ENCODE results near the gene PPCDC.

The PPCDC gene

DNA sequence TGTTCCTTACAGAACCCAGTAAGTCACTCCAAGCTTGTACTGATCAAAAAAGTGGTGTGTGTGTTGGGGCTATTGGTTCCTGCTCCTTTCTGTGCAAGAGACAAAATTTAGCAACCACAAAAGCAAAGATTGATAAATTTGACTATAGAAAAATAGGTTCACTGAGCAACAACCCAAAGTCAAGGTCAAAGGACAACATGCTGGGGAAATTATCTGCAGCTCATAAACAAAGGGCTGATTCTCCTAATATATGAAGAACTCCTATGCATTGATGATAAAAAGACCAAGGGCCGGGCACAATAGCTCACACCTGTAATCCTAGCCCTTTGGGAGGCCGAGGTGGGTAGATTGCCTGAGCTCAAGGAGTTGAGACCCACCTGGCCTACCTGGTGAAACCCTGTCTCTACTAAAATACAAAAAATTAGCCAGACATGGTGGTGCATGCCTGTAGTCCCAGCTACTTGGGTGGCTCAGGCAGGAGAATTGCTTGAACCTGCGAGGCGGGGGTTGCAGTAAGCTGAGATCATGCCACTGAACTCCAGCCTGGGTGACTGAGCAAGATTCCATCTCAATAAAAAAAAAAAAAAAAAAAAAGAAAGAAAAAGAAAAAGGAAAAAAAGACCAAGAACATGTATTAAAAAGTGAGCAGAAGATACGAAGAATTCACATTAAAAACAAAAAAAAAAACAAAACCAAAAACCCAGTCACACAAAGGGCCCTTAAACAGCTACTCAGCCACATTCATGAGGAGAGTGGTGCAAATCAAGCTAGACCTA lies 29.8 kb downstream of the PPCDC start:
- H3K4me2 ChIP-seq (ENCODE audit: insufficient read depth, low read length): no peak overlapping the region
- H4K20me1 ChIP-seq (ENCODE audit: insufficient read depth, low read length): no peaks in the 10 kb centered on the region
- no peak overlapping the region for H3K4me3 ChIP-seq (ENCODE audit: low read depth in 1 of 2, low read length in 2 of 2)
- H3K9me3 ChIP-seq (ENCODE audit: insufficient read depth, low read length, severe bottlenecking): no peaks in the 10 kb centered on the region
- no peak overlapping the region for H3K27ac ChIP-seq (ENCODE audit: low read length)
- DNase-seq: no peak
- no peaks in the 10 kb centered on the region for H3K27me3 ChIP-seq (ENCODE audit: insufficient read depth, low read length, poor library complexity)
- H3K9ac ChIP-seq (ENCODE audit: low read depth, low read length): no peak overlapping the region
- H3K79me2 ChIP-seq (ENCODE audit: insufficient read depth, low read length): no peaks in the 10 kb centered on the region
- no peak for TF ChIP-seq CTCF (IDR thresholded peaks at IDR 0.05; ENCODE audit: borderline replicate concordance, extremely low read depth, low read length, poor library complexity, severe bottlenecking)
- no peak for TF ChIP-seq EZH2 (IDR thresholded peaks at IDR 0.05; ENCODE audit: borderline replicate concordance, low read depth, low read length, severe bottlenecking)
- no peak overlapping the region for H2AFZ ChIP-seq (ENCODE audit: low read depth, low read length)
- no peaks in the 10 kb centered on the region for H3K4me1 ChIP-seq (ENCODE audit: insufficient read depth, low read length)
- no peak for ATAC-seq (ENCODE audit: insufficient read depth, low read depth)
- H3K36me3 ChIP-seq (ENCODE audit: insufficient read depth, low read length): peaks cover 6% of the 10 kb centered on the region

DNA sequence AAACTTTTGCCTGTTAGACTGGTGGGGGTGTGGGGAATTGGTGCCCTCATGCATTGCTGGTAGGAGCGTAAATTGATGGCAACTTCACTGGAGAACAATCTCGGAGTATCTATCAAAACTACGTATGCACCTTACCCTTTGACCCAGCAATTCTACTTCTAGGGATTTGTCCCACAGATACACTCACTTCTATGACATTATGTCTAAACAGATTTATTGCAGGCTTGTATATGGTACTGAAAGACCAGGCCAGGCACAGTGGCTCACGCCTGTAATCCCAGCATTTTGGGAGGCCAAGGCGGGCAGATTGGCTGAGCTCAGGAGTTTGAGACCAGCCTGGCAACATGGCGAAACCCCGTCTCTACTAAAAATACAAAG lies 30.3 kb downstream of the PPCDC start:
- H3K9me3 ChIP-seq (ENCODE audit: insufficient read depth, low read length, severe bottlenecking): no peaks in the 10 kb centered on the region
- TF ChIP-seq EZH2 (IDR thresholded peaks at IDR 0.05; ENCODE audit: borderline replicate concordance, low read depth, low read length, severe bottlenecking): no peak
- TF ChIP-seq CTCF (IDR thresholded peaks at IDR 0.05; ENCODE audit: borderline replicate concordance, extremely low read depth, low read length, poor library complexity, severe bottlenecking): no peak
- H3K27me3 ChIP-seq (ENCODE audit: insufficient read depth, low read length, poor library complexity): no peaks in the 10 kb centered on the region
- H3K4me3 ChIP-seq (ENCODE audit: low read depth in 1 of 2, low read length in 2 of 2): no peak overlapping the region
- DNase-seq (no peak), ATAC-seq (ENCODE audit: insufficient read depth, low read depth) (no peak)
- H3K4me2 ChIP-seq (ENCODE audit: insufficient read depth, low read length): no peak overlapping the region
- H3K9ac ChIP-seq (ENCODE audit: low read depth, low read length): no peak overlapping the region
- no peaks in the 10 kb centered on the region for H3K4me1 ChIP-seq (ENCODE audit: insufficient read depth, low read length)
- H3K36me3 ChIP-seq (ENCODE audit: insufficient read depth, low read length): peaks cover 4% of the 10 kb centered on the region
- no peak overlapping the region for H2AFZ ChIP-seq (ENCODE audit: low read depth, low read length)
- no peaks in the 10 kb centered on the region for H4K20me1 ChIP-seq (ENCODE audit: insufficient read depth, low read length)
- no peak overlapping the region for H3K27ac ChIP-seq (ENCODE audit: low read length)
- no peaks in the 10 kb centered on the region for H3K79me2 ChIP-seq (ENCODE audit: insufficient read depth, low read length)

DNA sequence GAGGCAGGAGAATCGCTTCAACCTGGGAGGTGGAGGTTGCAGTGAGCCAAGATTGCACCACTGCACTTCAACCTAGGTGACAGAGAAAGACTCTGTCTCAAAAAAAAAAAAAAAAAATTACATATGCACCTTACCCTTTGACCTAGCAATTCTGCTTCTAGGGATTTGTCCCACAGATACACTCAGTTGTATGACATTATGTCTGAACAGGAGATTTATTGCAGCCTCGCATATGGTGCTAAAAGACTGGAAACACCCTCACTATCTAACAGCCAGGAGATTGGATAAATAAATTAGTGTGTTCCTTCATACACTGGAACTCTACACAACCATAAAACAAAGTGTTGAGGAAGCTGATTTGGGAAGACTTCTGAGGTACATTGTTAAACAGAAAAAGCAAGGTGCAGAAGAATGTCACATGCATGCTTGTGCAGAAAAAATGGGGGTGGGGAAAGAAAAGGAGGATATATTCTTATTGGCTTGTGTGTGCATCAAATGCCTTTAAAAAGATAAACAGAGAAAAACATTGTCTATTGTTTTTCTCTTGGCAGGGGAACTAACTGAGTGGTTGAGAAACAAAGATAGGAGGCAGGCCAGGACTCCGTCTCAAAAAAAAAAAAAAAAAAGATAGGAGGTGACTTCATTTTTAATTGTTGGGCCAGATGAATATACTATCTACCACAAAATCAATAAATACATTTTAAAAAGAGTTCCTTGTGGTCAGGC lies 30.9 kb downstream of the PPCDC start:
- H3K79me2 ChIP-seq (ENCODE audit: insufficient read depth, low read length): no peaks in the 10 kb centered on the region
- H4K20me1 ChIP-seq (ENCODE audit: insufficient read depth, low read length): no peaks in the 10 kb centered on the region
- DNase-seq: no peak
- ATAC-seq (ENCODE audit: insufficient read depth, low read depth): no peak
- TF ChIP-seq EZH2 (IDR thresholded peaks at IDR 0.05; ENCODE audit: borderline replicate concordance, low read depth, low read length, severe bottlenecking) (no peak), CTCF (IDR thresholded peaks at IDR 0.05; ENCODE audit: borderline replicate concordance, extremely low read depth, low read length, poor library complexity, severe bottlenecking) (no peak)
- no peaks in the 10 kb centered on the region for H3K27me3 ChIP-seq (ENCODE audit: insufficient read depth, low read length, poor library complexity)
- H3K4me3 ChIP-seq (ENCODE audit: low read depth in 1 of 2, low read length in 2 of 2): no peak overlapping the region
- H3K9ac ChIP-seq (ENCODE audit: low read depth, low read length): no peak overlapping the region
- H3K36me3 ChIP-seq (ENCODE audit: insufficient read depth, low read length): no peaks in the 10 kb centered on the region
- no peak overlapping the region for H3K4me2 ChIP-seq (ENCODE audit: insufficient read depth, low read length)
- no peak overlapping the region for H3K27ac ChIP-seq (ENCODE audit: low read length)
- no peak overlapping the region for H2AFZ ChIP-seq (ENCODE audit: low read depth, low read length)
- no peaks in the 10 kb centered on the region for H3K4me1 ChIP-seq (ENCODE audit: insufficient read depth, low read length)
- H3K9me3 ChIP-seq (ENCODE audit: insufficient read depth, low read length, severe bottlenecking): no peaks in the 10 kb centered on the region
